GM12872 (cell line): Measurements from ENCODE around the gene CCNK.

ENCODE experiments used
- CTCF ChIP-seq: IDR thresholded peaks from 3 replicates; pipeline ENCODE4 v1.5.1; 2011; ENCODE audit warnings: low read depth, mild to moderate bottlenecking, low read length, moderate library complexity; ENCODE audit not compliant: insufficient read depth

CCNK gene

DNA sequence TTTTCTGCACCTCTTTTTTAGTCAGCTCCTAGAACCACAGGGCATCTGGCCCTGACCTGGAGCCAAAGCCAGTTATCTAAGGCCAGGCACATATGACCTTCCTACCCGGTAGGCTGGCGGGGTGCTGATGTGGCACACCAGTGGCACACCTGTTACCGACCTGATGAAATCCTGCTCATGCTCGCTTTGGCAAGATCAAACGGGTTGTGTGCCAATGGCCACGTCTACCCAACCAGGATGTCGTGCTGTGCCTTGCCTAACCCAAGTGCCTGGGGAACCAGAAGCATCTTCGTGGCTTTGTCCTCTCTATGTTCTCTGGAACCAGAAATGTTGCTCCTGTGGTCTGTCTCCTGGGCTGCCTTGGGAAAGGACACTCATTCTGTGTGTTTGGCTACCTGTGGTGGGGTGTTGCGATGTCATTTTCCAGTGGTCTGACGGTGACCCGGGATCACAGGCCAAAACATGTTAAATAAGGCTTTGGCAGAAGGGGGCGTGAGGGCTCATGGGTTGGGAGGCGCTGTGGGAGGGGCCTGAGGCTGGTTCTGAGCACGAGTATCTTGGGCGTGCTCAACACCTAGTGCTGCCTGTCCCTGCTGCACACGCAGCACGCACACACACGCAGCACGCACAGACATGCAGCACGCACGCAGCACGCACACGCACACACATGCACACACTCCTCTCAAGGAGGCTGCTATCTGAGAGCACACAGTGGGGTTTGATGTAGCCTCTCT lies 27.9 kb downstream of the CCNK start:
- no peak for TF ChIP-seq CTCF

DNA sequence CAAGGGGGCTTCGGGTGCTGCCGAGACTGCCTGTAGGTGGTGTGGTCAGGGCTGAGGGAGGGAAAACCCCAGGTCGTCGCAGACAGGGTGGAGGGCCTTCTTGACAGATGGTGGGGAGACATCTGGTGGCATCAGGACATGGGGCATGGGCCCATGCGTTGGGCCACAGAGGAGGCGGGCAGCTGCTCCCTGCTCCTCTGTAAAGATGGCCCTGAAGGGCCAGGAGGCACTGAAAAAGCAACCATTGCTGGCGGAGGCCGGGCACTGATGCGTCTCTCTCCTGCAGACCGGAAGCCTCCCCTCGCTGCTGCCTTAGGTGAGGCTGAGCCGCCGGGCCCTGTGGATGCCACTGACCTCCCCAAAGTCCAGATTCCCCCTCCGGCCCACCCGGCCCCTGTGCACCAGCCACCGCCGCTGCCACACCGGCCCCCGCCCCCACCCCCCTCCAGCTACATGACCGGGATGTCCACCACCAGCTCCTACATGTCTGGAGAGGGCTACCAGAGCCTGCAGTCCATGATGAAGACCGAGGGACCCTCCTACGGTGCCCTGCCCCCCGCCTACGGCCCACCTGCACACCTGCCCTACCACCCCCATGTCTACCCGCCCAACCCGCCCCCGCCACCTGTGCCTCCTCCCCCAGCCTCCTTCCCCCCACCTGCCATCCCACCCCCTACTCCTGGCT lies 28.8 kb downstream of the CCNK start:
- TF ChIP-seq CTCF = no peak

DNA sequence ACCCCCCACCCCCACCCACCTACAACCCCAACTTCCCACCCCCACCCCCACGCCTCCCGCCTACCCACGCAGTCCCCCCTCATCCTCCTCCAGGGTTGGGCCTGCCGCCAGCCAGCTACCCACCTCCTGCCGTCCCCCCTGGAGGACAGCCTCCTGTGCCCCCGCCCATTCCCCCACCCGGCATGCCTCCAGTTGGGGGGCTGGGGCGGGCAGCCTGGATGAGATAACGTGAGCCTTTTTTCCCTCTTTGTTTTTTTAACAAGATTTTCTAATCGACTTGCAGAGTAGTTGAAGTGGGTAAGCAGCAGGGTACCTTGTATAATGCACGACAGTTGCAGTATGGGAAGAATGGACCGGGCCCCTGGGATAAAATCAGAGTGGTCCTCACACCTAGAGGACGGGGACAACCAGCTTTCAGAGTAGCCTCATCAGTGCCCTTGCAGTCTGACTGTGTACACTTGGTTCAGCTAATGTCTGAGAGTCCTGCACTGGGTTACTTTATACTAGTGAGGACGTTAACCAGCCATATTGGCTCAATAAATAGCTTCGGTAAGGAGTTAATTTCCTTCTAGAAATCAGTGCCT lies 29.4 kb downstream of the CCNK start:
- TF ChIP-seq CTCF = no peak

DNA sequence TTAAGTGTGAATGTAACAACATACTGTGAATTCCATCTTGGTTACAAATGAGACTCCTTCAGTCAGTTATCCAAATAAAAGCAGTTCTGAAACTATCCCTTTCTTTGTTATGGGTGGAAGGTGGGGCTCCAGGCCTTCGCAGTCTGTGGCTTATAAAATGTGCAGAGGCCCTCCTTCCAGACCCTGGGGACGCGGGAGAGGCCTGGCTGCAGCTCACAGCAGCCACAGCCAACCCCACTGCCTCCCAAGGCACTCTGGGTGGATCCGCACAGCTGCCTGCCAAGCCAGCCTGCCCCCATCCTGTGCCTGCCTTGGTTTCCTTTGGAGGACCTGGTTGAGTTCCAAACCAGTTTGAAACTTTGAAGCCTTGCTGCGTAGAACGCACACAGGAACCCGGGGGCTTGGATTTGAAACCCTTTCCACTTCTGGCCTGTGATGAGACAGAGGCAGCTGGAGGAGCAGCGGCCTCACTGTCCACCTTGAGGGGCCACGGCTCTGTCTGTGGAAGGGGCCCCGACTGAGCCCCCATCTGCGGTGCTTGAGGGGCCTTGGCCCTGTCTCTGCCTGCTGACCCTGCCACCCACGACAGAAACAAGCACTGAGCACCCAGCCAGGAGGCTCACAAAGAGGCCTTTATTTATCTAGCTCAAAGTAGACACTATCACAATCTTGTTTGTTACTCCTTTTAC lies 30.4 kb downstream of the CCNK start:
- no peak for TF ChIP-seq CTCF

- TF ChIP-seq CTCF = no peak
These were observed 30.9 kb downstream of the CCNK start for GRCh38 chr14:99512110-99512449.

DNA sequence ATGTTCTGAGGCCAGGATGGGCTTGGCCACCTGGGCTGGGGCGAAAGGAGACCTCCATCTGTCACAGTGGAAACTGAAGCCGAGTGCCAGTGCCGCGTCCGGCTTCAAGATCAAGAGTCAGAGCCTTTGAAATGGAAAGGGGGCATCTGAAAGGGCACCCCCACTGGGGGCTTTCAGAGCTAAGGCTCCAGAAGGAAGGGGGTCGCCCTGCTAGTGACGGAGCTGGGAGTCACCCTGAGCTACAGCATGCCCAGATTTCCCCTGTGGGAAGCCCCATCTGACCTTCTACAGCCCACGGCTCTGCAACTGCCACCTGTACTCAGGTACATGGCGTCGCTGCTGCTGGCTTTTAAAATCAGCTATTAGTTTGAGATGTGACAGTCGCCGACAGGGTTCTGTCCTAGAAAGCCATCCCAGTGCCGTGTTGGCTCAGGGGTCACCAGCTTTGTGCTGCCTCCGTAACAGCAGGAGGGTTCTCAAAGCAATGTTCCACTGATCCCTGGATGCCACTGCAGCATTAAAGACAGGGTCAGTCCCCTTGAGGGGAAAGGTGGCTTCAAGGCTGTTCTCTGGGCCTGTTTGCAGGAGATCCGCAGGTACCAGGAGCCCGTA lies 31.5 kb downstream of the CCNK start:
- no peak for TF ChIP-seq CTCF

- no peak for TF ChIP-seq CTCF
These were observed 32.0 kb downstream of the CCNK start for GRCh38 chr14:99513183-99513694.
